ENCODE measurements around the gene KREMEN2.
"Not testable (repeated sequence)": the region's sequence is repeated elsewhere in the genome, so short reads cannot be mapped to it uniquely, and the experiment has no call there.

KREMEN2 gene

GRCh38 chr16:2942045-2942444 lies 22.0 kb upstream of the KREMEN2 start:
- no peak for DNase-seq

DNA sequence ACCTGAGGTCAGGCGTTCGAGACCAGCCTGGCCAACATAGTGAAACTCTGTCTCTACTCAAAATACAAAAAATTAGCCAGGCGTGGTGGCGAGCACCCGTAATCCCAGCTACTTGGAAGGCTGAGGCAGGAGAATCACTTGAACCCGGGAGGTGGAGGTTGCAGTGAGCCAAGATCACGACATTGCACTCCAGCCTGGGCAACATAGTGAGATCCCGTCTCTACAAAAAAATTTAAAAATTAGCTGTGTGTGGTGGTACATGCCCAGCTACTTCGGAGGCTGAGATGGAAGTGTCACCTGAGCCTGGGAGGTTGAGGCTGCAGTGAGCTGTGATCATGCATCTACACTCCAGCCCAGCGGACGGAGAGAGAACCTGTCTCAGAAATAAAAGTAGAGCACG lies 20.4 kb upstream of the KREMEN2 start:
- not testable (repeated sequence) for DNase-seq

DNA sequence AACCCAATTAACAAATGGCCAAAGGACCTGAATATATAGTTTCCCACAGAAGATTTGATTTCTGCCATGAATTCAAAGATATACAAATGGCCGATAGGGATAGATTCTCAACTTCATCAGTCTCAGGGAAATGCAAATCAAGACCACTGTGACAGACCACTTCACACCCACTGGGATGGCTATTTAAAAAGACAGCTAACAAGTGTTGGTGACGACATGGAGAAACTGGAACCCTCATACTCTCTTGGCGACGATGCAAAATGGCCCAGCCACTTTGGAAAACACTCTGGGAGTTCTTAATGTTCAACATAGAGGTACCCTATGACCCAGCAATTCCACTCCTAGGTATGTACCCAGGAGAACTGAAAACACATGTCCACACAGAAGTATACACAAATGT lies 17.4 kb upstream of the KREMEN2 start:
- no peak for DNase-seq

- no peak for DNase-seq
Observed at GRCh38 chr16:2948807-2949704, 15.0 kb upstream of the KREMEN2 start.

- no peak for DNase-seq
Observed at GRCh38 chr16:2949705-2950352, 14.2 kb upstream of the KREMEN2 start.

DNA sequence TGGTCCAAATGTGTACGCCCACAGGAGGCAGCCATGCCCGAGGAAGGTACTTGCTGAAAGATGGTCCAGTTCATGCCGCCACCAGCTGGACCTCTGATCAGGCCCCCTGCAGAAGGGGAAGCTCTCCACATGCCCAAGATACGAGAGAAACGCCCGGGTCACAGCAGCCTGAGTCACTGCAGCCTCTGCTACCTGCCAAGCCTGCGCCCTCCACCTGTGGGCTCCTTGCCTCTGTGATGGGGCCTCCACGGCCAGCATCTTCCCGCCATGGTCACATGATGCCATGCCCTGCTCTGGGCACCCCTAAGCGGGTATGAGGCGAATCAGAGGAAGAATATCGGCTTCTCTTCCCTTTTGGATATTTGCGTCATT lies 13.7 kb upstream of the KREMEN2 start:
- DNase-seq = no peak

DNA sequence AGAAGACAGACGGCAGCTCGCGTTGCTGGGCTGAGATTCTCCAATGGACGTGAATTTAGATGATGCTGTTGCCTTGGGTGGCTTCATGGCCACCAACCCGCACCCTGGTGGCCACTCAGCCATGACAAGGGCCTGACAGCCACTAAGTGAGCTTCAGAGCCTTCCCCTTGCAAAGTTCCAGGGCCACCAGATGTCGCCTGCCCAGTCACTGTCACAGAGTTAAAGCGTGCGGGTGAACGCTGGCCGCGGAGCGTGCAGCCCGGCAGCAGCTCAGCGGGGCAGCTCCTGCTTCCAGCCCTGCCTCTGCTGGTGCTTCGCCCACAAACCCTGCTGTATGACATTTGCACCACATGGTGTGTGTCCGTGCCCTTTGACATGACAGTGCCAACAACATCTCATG lies 13.3 kb upstream of the KREMEN2 start:
- no peak for DNase-seq

GRCh38 chr16:2952679-2953078 lies 11.4 kb upstream of the KREMEN2 start:
- no peak for DNase-seq

DNA sequence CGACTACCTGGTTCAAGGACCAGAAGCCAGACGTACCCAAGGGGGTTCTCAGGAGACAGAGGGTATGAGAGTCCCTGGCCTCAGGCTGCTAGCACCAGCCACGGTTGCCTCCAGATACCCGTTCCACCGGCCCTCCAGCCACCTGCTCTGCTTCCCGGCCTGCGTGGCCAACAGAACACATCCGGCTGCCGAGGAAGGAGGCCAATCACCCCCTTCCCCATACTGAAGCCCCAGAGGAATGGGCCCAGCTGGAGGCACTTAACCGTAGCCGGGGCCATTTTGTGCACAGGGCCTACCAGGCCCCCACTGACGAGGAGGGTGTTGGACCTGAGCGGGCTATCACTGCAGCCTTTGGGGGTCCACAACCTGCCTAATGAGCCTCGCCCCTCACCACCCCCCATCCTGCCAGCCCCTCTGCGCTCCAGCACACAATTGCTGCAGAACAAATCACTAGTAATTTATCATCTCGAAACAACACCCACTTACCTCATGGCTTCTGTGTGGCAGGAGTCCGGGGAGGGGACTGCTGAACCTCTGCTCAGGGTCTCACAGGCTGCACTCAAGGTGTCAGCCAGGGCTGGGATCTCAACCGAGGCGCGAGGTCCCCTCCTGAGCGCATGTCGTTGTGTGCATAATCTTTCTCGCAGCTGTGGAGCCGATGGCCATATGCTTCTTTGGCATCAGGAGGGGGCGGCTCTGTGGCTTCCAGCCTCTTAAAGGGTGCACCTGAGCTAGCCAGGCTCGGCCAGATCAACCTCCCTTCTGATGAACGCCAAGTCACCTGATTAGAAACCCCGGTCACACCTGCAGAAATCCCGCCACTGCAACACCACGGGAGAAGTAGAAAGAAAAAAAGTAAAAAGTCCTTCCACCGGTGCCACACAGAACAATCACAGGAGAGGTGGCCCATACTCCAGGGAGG lies 10.1 kb upstream of the KREMEN2 start:
- no peak for DNase-seq

DNA sequence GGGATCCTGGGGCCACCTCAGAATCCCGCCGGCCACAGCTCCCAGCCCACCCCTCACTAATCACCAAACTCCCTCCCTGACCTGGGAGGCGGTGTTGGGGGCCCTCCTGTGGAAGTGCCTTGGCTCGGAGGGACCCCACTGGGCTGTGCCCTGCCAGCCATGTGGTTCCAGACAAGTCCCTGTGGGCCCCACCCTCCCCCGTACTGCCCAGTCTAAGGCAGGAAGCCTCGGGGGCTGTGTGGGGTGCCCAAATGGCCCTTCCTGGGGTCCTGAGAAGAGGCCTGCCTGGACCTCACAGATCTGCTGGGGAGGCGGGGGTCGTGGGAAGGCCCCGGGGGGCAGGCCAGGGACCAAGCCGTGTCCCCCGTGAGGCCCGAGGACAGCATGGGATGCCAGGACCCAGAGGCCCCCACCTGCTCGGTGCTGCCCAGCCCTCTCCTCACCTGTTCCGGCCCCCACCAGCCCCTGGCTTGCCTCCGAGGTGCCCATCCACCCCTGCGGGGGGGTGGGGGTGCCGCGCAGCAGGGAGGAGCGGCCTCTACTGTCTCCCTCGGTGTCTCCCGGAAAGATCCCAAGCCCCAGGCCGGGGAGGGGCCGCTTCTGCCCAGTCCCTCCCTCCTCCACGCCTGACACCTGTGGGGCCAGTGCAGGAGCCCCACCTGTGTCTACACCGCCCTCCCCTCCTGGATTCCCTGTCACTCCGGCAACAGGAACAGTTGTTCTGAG lies 9.3 kb upstream of the KREMEN2 start:
- DNase-seq = no peak

GRCh38 chr16:2955438-2955778 lies 8.7 kb upstream of the KREMEN2 start:
- no peak for DNase-seq

DNA sequence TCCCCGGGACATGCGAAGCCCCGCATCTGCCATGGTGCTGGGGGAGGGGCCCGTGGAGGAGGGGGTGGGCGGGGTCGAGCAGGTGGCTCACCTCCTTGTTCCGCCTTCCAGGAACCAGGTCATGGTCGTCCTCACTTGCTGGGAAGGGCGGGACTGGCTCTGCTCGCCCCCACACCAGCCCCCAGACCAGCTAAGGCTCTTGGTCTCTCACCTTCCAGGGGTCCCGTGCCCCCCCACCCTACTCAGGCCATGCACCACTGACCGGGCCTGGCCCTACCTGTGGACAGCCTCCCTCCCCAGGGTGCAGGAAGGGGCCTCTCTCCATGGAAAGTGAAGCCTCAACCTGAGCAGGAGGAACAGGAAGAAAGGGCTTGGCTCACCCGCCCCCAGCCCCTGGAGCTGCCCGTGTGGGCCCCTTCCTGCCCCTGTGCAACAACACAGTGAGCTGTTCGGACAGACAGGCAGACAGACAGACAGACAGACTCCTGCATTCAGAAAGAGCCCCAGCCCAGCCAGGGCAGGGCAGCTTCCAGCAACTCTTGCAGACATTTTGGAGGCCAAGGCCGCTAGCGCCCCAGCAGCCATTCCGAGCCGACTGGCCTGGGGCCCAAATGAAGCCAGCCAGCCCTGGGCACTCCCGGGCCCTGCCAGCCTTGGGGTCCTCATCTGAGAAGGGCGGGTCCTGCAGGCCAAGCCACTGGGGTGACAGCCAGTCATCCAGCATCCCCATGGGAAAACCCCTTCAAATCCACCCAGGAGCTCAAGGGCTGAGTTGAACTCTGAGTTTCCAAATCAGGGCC lies 8.1 kb upstream of the KREMEN2 start:
- DNase-seq = no peak

- DNase-seq = no peak
Observed at GRCh38 chr16:2956579-2956956, 7.5 kb upstream of the KREMEN2 start.

DNA sequence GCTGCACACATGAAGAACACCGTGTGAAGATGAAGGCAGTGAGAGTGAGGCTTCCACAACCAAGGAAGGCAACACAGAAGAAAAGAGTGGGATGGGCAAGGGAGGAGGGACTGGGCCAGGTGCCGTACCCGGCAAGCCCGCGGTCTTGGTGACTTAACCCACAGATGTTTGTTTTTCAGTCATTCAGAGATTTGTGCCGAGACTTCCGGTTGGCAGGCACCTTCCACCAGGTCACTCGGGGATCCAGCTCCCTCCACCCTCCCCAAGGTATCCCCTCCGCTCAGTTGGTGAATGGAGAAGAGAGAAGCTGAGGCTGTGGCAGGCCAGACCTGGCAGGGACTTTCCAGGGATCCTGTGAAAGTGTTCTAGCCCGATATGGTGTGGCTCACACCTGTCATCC lies 4.9 kb upstream of the KREMEN2 start:
- DNase-seq = no peak

- DNase-seq = no peak
Observed at GRCh38 chr16:2960183-2961010, 3.7 kb upstream of the KREMEN2 start.

DNA sequence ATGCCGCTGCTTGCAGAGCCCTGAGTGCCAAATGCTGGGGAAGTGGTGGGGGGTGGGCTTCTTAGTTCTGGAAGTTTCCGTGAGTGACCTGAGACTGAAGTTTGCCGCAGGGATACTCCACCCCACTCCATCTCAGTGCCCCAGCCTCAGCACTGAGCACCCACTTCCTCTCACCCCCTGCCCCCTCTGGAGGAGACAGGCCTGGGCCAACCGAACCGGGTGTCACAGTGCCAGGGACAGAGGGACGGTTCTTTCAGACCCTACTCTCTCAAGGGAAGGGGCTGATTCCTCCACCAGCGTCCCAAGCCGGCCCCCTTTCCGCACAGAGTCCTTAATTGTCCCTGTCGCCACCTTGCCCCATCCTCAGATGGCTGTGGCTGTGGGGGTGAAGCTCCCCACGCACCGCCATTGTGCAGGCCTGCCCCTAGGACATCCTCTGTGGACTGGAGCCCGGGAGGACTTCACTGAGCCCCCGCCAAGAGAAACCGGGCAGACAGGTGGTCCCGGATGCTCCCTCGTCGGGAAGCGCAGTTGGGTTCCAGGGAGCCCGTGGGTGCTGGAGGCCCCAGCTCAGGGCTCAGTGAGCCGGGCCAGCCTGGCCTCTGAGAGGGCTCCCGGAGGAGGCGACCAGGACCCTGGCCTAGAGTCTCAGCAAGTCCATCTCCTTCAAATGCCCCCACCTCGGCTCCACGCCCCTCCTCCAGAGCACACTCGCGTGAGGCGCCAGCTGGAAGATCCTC lies 1.6 kb upstream of the KREMEN2 start:
- DNase-seq = no peak

GRCh38 chr16:2963074-2963722 lies 877 bp upstream of the KREMEN2 start:
- DNase-seq = no peak

GRCh38 chr16:2964475-2965336 lies 631 bp downstream of the KREMEN2 start:
- peak; percentile 65 for DNase-seq
